HepG2 (cell line): ENCODE results near the gene SPSB1. TPM values are rescaled to one million over a fixed set of nuclear protein-coding genes. Genes with fewer than 3 reads are reported as not detected.

Experiments used
- AGO1 ChIP-seq: fragments of 200-400 bp; formaldehyde crosslinking; IDR thresholded peaks from 2 replicates; pipeline ENCODE4 v1.6.1; 2017; ENCODE audit warnings: mild to moderate bottlenecking, low read depth, low read length, moderate library complexity; ENCODE audit not compliant: poor library complexity, severe bottlenecking
- AKNA ChIP-seq: sonication (generic); formaldehyde crosslinking; IDR thresholded peaks from 2 replicates; pipeline ENCODE4 v1.4.0; 2020; ENCODE audit warnings: missing genetic modification reagents, borderline replicate concordance
- ATF6 ChIP-seq: sonication (generic); formaldehyde crosslinking; conservative IDR thresholded peaks from 2 replicates; pipeline ENCODE4 v1.4.0; 2020; ENCODE audit warnings: missing genetic modification reagents
- CERS6 ChIP-seq: sonication (generic); formaldehyde crosslinking; IDR thresholded peaks from 2 replicates; pipeline ENCODE4 v1.5.0; 2020; ENCODE audit warnings: missing genetic modification reagents
- ETV6 ChIP-seq: sonication (generic); formaldehyde crosslinking; conservative IDR thresholded peaks from 2 replicates; pipeline ENCODE4 v1.4.0; 2020; ENCODE audit warnings: missing genetic modification reagents
- FOXA1 ChIP-seq, 2 experiments: fragments of 450-650 bp in 1 of 2; sonication (generic) in 1 of 2; formaldehyde crosslinking in 1 of 2; IDR thresholded peaks; 2 replicates each; pipeline versions ENCODE4 v1.4.0 to v1.6.1; 2016 to 2020; ENCODE audit warnings: missing genetic modification reagents in 1 of 2
- FOXA3 ChIP-seq: IDR thresholded peaks from 2 replicates; pipeline ENCODE4 v1.6.1; 2016; ENCODE audit warnings: missing genetic modification reagents, missing compliant biosample characterization
- GATAD2A ChIP-seq: IDR thresholded peaks from 2 replicates; pipeline ENCODE4 v1.6.1; 2016
- HHEX ChIP-seq: IDR thresholded peaks from 2 replicates; pipeline ENCODE4 v1.6.1; 2016; ENCODE audit warnings: control low read depth
- KMT2A ChIP-seq: sonication (generic); formaldehyde crosslinking; IDR thresholded peaks from 2 replicates; pipeline ENCODE4 v1.4.0; 2020; ENCODE audit warnings: missing genetic modification reagents
- MTA3 ChIP-seq: sonication (generic); formaldehyde crosslinking; IDR thresholded peaks from 2 replicates; pipeline ENCODE4 v1.4.0; 2020; ENCODE audit warnings: missing genetic modification reagents
- PAWR ChIP-seq: sonication (generic); formaldehyde crosslinking; IDR thresholded peaks from 2 replicates; pipeline ENCODE4 v1.4.0; 2020; ENCODE audit warnings: missing genetic modification reagents, mild to moderate bottlenecking, borderline replicate concordance
- PHF8 ChIP-seq: sonication (generic); formaldehyde crosslinking; IDR thresholded peaks from 2 replicates; pipeline ENCODE4 v1.5.0; 2020; ENCODE audit warnings: missing genetic modification reagents
- RAD51 ChIP-seq: fragments of 450-650 bp; IDR thresholded peaks from 2 replicates; pipeline ENCODE4 v1.6.1; 2016; ENCODE audit warnings: borderline replicate concordance
- SNAI1 ChIP-seq: sonication (generic); formaldehyde crosslinking; IDR thresholded peaks from 2 replicates; pipeline ENCODE4 v1.5.0; 2020; ENCODE audit warnings: mild to moderate bottlenecking, missing genetic modification reagents, borderline replicate concordance
- TAF15 ChIP-seq: fragments of 200-400 bp; formaldehyde crosslinking; IDR thresholded peaks from one replicate; pipeline ENCODE4 v1.6.1; 2018; ENCODE audit warnings: mild to moderate bottlenecking, low read depth, low read length; ENCODE audit not compliant: poor library complexity, severe bottlenecking
- ZC3H4 ChIP-seq: sonication (generic); formaldehyde crosslinking; IDR thresholded peaks from 2 replicates; pipeline ENCODE4 v1.4.0; 2020; ENCODE audit warnings: missing genetic modification reagents, borderline replicate concordance
- ZNF337 ChIP-seq: sonication (generic); formaldehyde crosslinking; IDR thresholded peaks from 2 replicates; pipeline ENCODE4 v1.5.1; 2020; ENCODE audit warnings: missing genetic modification reagents, low read depth, mild to moderate bottlenecking, borderline replicate concordance
- ZNF552 ChIP-seq: sonication (generic); formaldehyde crosslinking; IDR thresholded peaks from 2 replicates; pipeline ENCODE4 v1.9.0; 2022; ENCODE audit warnings: missing genetic modification reagents, mild to moderate bottlenecking, borderline replicate concordance
- ZNF569 ChIP-seq: sonication (generic); formaldehyde crosslinking; IDR thresholded peaks from 2 replicates; pipeline ENCODE4 v1.5.0; 2020; ENCODE audit warnings: mild to moderate bottlenecking, missing genetic modification reagents, moderate library complexity, borderline replicate concordance
- ZNF720 ChIP-seq: sonication (generic); formaldehyde crosslinking; IDR thresholded peaks from 2 replicates; pipeline ENCODE4 v1.4.0; 2020; ENCODE audit warnings: missing genetic modification reagents
- ZNF891 ChIP-seq: sonication (generic); formaldehyde crosslinking; IDR thresholded peaks from 2 replicates; pipeline ENCODE4 v1.5.0; 2020; ENCODE audit warnings: mild to moderate bottlenecking, missing genetic modification reagents
- polyA plus RNA-seq, 8 experiments: library from polyadenylated mRNA; depleted of rRNA in 3 of 8; stranded (reverse) in 7 of 8; unstranded in 1 of 8; fragments of >200 nt; fragmentation: Illumina TruSeq in 4 of 8; extraction: Trizol in 4 of 8; gene quantifications; 2 replicates each; pipeline versions ENCODE4 v1.2.1 to v1.2.3, GENCODE V29; 2011 to 2016; ENCODE audit warnings: low read depth in 4 of 8, missing spikeins in 1 of 8, mixed read lengths in 1 of 8; ENCODE audit not compliant: insufficient read depth in 1 of 8
- total RNA-seq, 5 experiments: library from RNA; depleted of rRNA; stranded (reverse); fragments of >200 nt; fragmentation: Illumina TruSeq; extraction: Trizol; gene quantifications; 2 replicates each; pipeline ENCODE4 v1.2.3, GENCODE V29; 2016; ENCODE audit warnings: low read depth in 1 of 5

The SPSB1 gene
- total and polyA plus RNA-seq, 2 of the 13 experiments (the other 11 are each of a cell fraction or from before 2014, with no cell fraction given), result 5.0 to 8.0 TPM

GRCh38 chr1:9250411-9251381, 42.0 kb upstream of the SPSB1 start (continued):
- TF ChIP-seq MTA3 (no peak), AGO1 (no peak), FOXA1 (IDR thresholded peaks at IDR 0.05) (no peak), FOXA1 (CRISPR knock-in tag; IDR thresholded peaks at IDR 0.05) (no peak), ZNF552 (CRISPR knock-in tag) (no peak), HHEX (CRISPR knock-in tag) (no peak), KMT2A (CRISPR knock-in tag) (no peak), ETV6 (no peak), ZNF337 (CRISPR knock-in tag) (no peak), SNAI1 (CRISPR knock-in tag) (no peak), CERS6 (CRISPR knock-in tag) (no peak), PHF8 (CRISPR knock-in tag) (no peak; the same call in 1 of the 2 replicates), FOXA3 (CRISPR knock-in tag) (no peak), TAF15 (no peak), ZC3H4 (CRISPR knock-in tag) (no peak), ZNF720 (CRISPR knock-in tag) (no peak), ZNF891 (CRISPR knock-in tag) (no peak), GATAD2A (CRISPR knock-in tag) (no peak; the same call in 1 of the 2 replicates), ZNF569 (CRISPR knock-in tag) (no peak), AKNA (CRISPR knock-in tag) (no peak), RAD51 (no peak), PAWR (no peak), ATF6 (CRISPR knock-in tag) (no peak)
